Parathyroid adenoma (tissue), 2 donors: ENCODE measurements around the gene HINT1.

Source experiments
- H2AFZ ChIP-seq: fragments of 300-600 bp; sonication (generic); one replicate; pipeline ENCODE4 v1.7.0; 2017; ENCODE audit warnings: antibody characterized with exemption, mild to moderate bottlenecking
- H3K27ac ChIP-seq: fragments of 300-600 bp; sonication (generic); one replicate; pipeline ENCODE4 v1.7.0; 2017
- H3K27me3 ChIP-seq: fragments of 300-600 bp; sonication (generic); one replicate; pipeline ENCODE4 v1.7.0; 2017; ENCODE audit warnings: low read length; ENCODE audit not compliant: control insufficient read depth, insufficient read depth
- H3K36me3 ChIP-seq: fragments of 300-600 bp; sonication (generic); one replicate; pipeline ENCODE4 v1.7.0; 2017; ENCODE audit warnings: low read length; ENCODE audit not compliant: control insufficient read depth, insufficient read depth
- H3K4me1 ChIP-seq: fragments of 300-600 bp; sonication (generic); one replicate; pipeline ENCODE4 v1.7.0; 2017; ENCODE audit warnings: control low read depth
- H3K4me2 ChIP-seq: fragments of 300-600 bp; sonication (generic); one replicate; pipeline ENCODE4 v1.7.0; 2017; ENCODE audit warnings: low read length
- H3K4me3 ChIP-seq: fragments of 300-600 bp; sonication (generic); one replicate; pipeline ENCODE4 v1.7.0; 2017; ENCODE audit warnings: low read depth, low read length
- H3K79me2 ChIP-seq: fragments of 300-600 bp; sonication (generic); one replicate; pipeline ENCODE4 v1.7.0; 2017; ENCODE audit warnings: control low read depth
- H3K9ac ChIP-seq: fragments of 300-600 bp; sonication (generic); one replicate; pipeline ENCODE4 v1.7.0; 2017; ENCODE audit warnings: mild to moderate bottlenecking
- H3K9me3 ChIP-seq: fragments of 300-600 bp; sonication (generic); one replicate; pipeline ENCODE4 v1.7.0; 2017; ENCODE audit warnings: low read length; ENCODE audit not compliant: control insufficient read depth
- CTCF ChIP-seq: fragments of 300-600 bp; sonication (generic); IDR thresholded peaks from one replicate; pipeline ENCODE4 v1.7.0; 2017; ENCODE audit warnings: antibody characterized with exemption, mild to moderate bottlenecking
- donor health status: primary hyperparathyroidism.

HINT1 gene

GRCh38 chr5:131109540-131110255 lies 55.4 kb downstream of the HINT1 start:
- no peak overlapping the region for H3K4me3 ChIP-seq
- no peak overlapping the region for H3K9ac ChIP-seq
- peak; percentile 68 for TF ChIP-seq CTCF
- no peaks in the 10 kb centered on the region for H3K27me3 ChIP-seq
- H3K79me2 ChIP-seq = no peaks in the 10 kb centered on the region
- no peaks in the 10 kb centered on the region for H3K9me3 ChIP-seq
- H2AFZ ChIP-seq = no peak overlapping the region
- H3K4me1 ChIP-seq = no peaks in the 10 kb centered on the region
- no peaks in the 10 kb centered on the region for H3K36me3 ChIP-seq
- H3K4me2 ChIP-seq = peak overlapping the region; percentile 42
- no peak overlapping the region for H3K27ac ChIP-seq
